Measurements from ENCODE around the gene MCFD2. TPM values are rescaled to one million over a fixed set of nuclear protein-coding genes. Genes with fewer than 3 reads are reported as not detected.

MCFD2 gene
- polyA plus RNA-seq, 1 donor, result 40.0 TPM

Other genes starting within 250 kb of the MCFD2 start
- gene SOCS5, start 216.5 kb downstream of the MCFD2 start, polyA plus RNA-seq (ENCODE audit: insufficient read length), result 19.5 TPM
- 6.7 TPM for gene TTC7A, start 25.4 kb upstream of the MCFD2 start, polyA plus RNA-seq (ENCODE audit: insufficient read length)
- not detected for gene STPG4, start 239.5 kb upstream of the MCFD2 start, polyA plus RNA-seq (ENCODE audit: insufficient read length)